ENCODE results near the gene PPIL6.
"Not testable (repeated sequence)": the region's sequence is repeated elsewhere in the genome, so short reads cannot be mapped to it uniquely, and the experiment has no call there.

PPIL6 gene

DNA sequence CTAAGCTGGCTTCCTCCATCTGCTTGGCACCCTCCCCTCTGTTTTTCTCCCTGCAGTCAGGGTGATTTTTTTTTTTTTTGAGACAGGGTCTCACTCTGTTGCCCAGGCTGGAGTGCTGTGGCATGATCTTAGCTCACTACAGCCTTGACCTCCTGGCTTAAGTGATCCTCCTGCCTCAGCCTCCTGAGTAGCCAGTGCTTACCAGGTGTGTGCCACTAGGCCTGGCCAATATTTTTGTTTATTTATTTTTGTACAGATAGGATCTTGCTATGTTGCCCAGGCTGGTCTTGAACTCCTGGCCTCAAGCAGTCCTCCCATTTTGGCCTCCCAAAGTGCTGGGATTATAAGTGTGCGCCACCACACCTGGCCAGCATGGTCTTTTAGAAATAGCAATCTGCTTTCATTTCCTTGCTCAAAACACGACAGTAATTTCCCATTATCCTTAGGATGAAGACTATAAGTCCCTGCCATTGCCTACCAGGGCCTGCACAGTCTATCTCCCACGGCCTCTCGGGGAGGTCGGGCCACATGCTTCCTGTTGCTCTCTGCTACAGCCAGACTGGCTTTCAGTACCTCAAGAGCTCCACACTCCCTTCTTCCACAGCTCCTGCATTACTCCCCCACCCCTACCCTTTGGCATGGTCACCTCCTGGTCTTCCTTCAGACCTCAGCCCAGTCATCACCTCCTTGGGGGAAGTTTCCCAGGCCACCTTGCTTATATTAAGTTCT lies 47.1 kb downstream of the PPIL6 start:
- no peak for DNase-seq

DNA sequence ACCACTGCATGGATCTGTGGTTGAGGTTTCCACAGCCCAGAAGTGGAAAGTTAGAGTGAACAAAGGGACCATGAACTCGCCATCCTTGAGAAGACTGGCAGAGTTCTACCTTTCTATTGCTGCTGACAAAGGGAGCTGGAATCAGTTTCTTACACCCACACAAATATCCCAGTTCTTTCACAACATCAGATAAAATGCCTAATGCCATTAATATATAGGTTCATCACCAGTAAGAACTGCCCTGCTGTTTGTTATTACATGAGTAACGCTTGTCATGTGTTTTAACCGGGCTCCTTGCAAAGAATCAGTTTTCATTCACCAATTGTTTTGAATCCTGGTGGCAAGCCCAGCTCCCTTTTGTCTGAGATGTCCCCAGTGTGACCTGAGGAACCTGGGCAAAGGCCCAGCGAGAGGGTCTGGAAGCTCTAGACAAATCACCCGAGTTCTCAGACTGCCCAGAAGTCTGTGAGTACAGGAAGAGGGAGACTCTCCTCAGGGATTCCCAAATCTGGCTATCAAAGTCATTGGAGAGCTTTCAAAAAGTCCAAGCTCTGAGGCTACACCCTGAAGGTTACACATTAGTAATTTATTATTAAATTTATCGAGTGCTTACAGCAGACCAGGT lies 50.7 kb downstream of the PPIL6 start:
- no peak for DNase-seq

DNA sequence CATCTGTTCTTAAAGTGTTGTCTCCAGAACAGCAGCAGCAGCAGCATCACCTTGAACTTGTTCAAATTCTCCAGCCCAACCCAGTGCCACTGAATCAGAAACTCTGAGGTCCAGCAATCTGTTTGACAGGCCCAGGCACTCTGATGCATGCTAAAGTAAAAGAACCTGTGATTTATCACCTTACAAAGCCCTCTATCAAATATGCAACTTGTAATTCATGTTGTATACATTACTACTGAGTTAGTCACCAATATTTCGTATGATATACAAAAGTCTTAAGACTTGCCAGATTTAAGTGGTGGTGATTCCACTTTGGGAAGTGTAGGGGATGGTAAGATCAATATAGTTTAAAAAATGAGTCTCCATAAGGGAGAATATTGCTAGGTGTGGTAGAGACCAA lies 52.2 kb downstream of the PPIL6 start:
- DNase-seq: no peak

DNA sequence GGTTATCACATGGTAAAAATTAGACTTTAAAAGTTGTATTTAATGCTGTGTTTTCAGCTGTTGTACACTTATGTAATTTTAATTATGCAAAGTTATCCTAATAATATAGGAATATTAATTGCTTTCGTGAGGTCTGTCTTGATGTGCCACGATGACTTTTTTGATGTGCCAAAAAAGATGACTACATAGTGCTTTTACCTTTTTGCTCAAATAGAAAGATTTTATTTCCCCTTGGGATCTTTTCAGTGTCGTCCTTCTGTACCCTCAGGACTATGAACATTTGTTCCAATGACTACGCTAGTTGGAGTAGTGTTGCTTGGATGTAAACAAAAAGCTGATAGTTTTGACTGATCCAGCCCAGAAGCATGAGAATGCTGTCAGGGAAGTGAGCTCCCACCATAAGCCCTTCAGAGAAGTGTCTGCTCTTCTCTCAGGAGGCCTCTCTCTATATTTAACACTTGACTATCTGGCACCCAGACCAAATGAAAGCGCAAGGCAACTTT lies 56.9 kb downstream of the PPIL6 start:
- no peak for DNase-seq

DNA sequence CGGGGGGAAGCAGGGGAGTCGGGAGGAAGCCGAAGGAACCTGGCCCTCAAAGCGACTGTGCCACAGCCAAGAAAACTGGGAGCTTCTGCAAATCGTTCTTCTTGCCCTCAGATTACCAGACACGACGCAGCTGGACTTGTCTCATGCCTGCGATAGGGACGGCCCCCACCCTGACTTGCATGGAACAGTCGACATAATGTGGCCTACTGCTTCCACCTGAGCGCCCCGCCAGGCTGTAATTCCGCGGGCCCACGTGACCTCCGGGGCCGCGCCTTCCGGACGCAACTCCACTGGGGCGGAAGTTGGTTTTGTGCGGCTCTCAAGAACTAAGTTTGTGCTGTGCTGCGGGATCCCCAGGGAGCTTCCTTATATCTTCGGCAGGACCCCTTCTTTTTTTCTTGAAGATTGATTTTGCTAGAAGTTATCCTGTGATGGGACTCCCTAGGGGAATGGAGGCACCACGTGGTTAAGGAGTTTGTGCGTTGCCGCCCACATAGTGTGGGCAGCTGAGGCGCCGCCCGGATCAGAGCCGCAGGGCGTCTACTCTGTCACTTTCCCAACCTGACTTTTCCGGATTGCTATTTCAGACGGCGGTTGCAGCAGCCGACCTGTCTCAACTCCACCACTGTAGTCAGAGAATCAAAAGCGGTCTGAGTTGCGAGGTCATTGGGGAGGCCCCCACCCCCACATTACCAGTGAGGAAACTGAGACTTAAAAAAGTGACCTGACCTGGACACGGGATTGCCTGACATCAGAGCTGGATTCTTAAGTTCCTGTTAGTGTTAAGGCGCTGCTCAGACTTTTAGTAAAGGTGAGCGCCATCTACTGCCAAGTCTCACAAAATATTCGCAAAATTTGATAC lies 57.6 kb downstream of the PPIL6 start:
- peak; percentile 92 for DNase-seq

DNA sequence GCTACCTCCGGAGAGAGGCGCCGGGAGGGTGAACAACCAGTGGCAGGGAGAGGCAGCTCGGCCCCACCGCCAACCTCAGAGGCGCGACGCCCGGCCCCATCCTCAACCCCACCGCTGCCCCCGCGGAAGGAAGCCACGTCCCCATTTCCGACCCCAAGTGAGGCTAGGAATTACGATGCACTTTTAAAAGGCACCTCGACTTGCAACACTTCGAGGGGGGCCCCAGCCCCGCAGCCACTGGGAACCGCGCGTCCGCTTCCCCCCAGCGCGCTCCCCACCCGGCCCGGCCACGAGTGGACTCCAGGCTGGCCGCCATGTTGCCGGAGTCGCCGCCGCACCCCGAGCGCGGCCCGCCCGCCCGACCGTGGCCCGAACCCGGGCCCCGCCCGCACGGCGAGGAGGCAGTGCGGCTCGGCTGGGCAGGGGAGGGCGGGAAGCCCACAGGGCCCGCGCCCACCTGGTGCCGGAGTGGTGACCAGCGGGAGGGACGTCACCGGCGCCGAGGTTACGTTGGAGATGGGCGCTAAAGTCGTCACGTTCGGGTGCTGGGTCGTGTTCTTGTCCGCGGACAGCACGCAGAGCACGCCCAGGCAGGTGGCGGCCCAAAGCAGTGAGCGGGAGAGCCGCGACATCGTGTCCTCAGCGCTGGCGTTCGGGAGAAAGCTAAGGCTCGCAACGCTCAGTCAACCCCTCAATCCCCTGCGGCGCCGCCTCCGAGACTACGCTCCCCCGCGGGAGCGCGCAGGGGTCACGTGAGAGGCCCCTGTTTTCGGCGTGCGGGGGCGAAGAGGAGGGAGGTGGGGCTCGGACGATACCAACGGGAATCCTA lies 58.5 kb downstream of the PPIL6 start, which contains the start of gene CD164:
CD164 (minus strand) TSS at position 721 of the 829 bp plus-strand sequence; CDS start at position 632, 89 bp downstream.
- DNase-seq: peak; percentile 94

DNA sequence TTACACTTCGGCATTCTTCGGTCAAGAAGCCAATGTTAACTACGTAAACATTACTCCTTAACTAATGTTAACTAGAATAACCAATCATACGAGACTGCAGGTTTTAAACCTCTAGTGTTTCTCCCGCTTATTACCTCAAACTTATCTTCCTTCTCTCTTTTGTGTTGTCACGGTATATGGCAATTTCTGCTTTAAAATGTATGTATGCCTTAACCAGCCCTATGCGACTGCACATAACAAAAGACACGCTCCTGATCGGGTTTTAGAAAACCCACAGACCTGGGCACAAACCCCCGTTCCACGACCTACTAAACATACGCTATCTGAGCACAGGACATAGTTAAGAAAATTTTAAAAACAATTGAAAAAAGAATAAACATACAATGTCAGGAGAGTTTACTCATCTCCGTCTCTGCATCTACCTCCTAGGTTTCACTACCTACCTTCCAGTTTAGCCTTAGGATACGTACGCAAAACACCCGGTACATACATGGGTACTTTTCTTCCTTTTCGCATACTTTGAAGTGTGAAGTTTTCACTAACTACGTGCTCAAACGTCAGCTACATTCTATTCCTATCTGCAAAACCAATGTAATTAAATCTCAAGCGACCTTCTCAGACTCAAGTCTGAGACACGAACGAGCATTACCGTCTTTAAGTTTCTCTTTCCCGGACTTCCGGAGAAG lies 59.2 kb downstream of the PPIL6 start:
- DNase-seq: peak; percentile 12

DNA sequence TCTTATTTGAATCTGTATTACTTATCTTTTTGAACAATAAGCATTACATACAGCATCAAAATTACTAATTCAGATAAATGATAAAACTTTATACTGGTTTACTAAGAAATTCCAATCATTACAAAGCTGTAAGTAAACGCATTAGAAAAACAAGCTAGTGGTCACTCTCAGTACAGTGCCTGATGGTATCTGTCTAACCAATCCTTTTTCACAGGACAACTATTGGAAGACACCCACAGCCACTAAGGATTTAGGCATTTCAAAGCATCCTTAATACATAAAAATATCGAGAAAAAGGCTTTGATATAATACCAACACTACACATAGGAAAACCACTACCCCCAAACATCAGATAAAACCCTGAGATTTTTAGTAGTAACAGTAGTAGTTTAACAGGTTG lies 60.7 kb downstream of the PPIL6 start:
- DNase-seq: no peak

DNA sequence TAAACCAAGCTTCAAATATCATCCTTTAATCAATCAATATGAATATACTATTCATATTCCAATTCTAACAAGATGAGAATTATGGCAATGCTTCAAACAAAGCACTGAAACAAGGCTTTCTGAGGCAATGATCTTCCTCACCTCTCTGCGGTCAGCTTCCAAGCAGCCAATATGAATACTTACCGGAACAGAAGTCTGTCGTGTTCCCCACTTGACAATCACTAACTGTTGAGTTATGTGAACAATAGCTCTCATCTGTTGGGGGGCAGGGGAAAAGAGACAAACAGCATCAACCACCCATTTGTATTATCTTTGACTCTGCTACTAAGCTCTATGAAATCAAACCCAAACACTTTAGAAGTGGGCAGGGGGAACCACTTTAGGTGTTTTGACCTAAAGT lies 62.7 kb downstream of the PPIL6 start:
- no peak for DNase-seq

DNA sequence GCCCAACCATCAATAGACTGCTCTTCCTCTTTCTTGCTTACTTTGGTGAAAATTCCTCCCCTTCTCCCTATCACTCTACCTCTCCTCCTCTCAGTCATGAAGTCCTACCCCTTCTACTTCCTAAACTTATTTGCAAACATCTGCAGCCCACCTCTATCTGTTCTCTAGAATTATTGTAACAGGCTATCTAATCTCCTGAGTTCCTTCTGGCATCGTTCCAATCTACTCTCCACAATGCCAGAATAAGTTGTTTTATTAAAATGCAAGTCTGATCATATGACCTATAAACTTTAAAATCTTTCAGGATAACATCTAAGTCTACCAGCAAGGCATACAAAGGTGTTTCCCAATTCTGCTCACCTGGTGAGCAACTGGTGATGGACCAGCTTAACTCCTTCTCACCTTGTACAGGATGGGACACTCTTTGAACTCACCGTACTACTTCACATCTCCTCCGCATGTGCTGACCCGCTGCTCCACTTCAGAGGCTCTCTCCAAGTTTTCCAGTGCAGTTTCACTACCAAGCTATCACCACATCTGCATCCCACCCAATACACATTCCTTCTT lies 66.0 kb downstream of the PPIL6 start:
- DNase-seq: no peak

DNA sequence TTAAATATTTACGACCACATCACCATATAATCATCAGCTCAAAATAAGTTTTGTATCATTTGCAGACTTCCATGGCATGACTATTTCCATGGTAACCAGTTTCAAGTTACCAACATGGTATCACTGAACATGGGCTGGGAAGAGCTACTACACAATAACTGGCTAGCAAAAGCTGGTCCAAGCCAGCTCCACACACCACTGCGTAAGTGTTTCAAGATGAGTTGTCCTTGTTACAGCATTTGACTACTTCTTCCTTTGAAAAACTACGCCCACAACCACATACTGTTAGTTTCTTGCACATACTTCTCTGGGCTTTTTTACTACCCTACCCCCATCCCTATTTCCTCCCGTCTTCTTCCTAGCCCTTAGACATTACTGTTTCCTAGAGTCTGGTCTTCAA lies 66.7 kb downstream of the PPIL6 start:
- peak; percentile 43 for DNase-seq

DNA sequence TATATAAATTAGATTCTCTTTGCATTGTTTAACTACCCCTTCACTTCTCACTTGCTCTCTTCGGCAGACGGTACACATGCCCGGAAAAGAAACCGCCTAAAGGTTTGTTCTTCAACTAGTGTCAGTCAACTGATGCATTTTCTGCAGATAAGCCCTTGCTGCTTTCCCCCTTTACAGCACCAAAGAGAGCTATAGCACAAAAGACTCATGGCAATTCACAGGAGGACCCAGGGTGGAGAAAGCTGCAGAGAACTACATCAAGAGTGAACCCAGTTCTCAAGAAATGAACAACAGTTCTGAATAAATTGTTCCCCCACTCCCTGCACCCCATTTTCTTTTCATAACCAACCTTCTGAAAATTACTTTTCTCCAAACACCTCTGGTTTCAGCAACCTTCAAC lies 67.1 kb downstream of the PPIL6 start:
- DNase-seq: no peak

DNA sequence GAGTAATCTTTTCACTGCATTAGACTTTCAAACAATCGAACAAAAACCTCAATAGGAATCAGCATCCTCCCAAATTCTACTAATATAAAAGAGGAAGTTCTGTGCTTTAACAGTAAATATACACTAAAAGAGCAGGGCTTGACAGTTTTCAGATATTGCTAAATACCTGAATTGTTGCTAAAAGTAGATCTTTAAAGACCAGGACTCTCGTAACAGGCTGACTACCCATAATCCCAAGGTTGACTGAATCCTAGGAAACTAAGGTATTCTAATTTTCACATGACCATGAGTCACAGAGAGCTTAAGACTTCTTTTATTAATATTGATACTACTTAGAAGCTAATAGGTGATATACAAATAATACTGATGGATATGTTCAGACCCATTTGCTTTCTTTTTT lies 68.3 kb downstream of the PPIL6 start:
- no peak for DNase-seq

DNA sequence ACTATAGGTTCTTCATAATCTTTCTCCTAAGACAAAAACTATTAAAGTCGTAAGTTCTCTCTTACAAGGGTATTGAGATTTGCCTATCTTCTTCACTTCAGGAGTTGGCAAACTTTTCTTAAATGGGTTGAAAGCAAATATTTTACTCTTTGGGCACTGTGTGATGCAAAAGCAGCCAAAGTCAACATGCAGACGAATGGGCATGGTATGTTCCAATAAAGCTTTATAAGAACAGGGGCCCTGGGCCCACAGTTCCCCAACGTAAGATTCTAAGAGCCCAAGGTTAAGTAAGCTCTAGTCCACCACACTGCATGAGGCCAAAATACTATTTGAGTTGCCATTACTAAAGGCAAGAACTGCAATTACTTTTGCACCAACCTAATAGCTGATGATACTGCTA lies 69.6 kb downstream of the PPIL6 start:
- DNase-seq: no peak

DNA sequence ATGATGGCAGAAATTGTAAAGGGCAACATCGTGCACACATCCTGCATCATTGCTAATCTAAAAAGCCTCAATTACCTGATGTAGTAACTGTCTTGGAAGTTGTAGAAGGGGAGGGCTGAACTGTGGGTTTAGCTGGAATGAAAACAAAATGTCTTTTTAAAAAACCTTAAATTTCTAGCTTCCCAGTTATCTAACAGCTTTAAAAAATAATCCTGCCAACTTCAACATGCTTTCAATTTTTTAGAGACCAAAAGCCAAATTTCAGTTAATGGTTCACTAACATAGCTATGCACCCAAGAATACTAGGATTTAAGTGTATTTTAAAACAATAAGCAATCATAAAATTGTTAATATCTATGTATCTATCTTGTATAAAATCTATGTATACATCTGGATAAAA lies 70.1 kb downstream of the PPIL6 start:
- no peak for DNase-seq

DNA sequence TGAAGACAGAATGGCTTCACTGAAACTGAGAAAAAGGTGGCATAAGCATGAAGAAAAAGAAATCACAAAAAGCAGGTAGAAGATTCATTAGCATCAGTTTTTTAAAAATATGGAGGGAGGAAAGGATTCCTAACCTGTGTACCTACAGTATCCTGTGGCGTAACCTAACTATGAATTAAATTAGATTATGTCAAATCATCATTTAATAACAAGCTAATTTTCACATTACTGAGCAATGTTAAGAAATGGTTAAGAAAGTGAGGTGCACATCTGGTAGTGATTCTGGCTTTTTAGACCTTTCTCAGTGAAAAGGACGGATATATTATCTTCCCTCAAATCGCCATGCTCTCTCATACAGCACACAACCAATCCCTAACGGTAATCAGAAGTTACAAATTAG lies 70.7 kb downstream of the PPIL6 start:
- DNase-seq: no peak

DNA sequence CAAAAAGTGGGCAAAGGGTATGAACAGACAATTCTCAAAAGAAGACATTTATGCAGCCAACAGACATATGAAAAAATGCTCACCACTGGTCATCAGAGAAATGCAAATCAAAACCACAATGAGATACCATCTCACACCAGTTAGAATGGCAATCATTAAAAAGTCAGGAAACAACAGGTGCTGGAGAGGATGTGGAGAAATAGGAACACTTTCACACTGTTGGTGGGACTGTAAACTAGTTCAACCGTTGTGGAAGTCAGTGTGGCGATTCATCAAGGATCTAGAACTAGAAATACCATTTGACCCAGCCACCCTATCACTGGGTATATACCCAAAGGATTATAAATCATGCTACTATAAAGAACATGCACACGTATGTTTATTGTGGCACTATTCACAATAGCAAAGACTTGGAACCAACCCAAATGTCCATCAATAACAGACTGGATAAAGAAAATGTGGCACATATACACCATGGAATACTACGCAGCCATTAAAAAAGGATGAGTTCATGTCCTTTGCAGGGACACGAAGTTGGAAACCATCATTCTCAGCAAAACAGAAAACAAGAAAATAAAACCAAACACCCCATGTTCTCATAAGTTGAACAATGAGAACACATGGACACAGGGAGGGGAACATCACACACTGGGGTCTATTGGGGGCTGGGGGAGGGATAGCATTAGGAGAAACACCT lies 75.9 kb downstream of the PPIL6 start:
- not testable (repeated sequence) for DNase-seq

DNA sequence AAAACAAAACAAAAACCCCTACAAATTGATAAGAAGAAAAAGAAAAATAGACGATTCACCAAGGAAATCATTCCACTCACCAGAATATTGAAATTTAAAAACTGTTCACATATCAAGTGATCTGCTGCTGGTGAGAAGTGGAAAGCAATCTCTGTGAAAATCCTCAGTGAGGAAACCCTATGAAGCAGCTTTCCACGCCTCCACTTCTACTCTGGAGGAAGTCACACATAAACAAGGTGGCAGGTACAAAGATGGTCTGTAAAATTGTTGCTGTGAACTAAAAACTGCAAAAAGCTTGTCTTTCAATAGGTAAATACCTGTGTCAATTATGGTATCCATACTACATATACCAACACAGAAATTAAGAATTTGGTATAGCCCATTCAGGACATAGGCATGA lies 76.7 kb downstream of the PPIL6 start:
- DNase-seq: no peak

DNA sequence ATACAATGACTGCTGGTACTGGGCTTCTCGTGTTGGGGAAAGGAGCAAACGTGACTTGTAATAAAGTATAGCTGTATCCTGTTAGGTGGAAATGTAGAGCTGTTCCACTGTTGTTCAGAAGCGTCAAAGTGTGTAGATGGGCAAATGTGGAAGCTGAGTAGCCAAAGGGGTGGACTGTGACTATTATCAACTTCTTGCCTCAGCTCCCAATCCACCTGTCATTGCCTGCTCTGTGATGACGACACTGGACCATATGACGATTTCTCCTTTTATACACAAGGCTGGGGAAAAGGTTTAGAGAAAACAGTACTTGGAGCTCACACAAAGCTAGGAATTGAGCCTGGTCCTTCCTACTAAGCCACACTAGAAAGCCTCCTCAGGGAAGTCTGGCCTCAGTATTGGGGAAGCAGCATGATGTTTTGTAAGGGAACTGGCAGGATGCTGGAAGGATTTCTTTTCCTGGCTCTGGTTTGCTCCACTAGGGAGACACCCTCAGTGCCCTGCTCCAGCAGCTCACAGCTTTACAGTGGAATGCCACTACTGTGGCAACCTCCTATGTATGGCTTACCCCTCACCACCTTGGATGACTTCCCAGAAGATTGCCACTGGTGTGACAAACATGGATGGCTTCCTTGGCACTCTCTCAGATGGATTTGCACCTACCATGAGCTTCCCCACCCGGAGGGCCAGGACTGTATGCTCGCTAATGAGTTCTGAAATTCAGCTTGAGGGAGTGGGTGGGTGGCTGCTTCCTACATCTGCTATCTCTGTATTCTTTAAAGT lies 78.1 kb downstream of the PPIL6 start:
- DNase-seq: no peak

DNA sequence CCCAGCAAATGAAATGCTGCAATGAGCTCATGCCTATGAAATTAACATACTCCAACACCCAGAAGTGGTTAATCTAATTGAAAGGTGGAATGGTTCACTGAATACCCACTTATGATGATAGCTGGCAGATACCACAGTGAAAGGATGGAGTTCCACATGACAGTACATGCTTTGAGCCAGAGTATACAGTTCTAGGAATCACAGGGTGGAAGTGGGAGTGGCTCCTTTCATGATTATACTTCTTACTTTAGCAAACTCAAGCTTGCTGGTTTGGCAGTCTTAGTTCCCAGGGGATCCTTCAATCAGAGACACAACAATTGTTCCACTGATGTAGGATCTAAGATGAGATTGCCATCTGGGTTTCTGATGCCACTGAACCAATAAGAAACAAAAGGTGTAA lies 79.6 kb downstream of the PPIL6 start:
- DNase-seq: no peak

Measured in activated naive CD4-positive, alpha-beta T cell treated with Interleukin-2 at 50 U/mL for 16 hours (primary cell).